SK-N-SH (cell line): ENCODE data around the gene RBM28.

Source experiments
- EP300 ChIP-seq, 2 experiments: IDR thresholded peaks; 2 replicates each; pipeline versions ENCODE4 v1.4.0 to v1.6.1; 2012; ENCODE audit warnings: borderline replicate concordance in 1 of 2, low read depth in 1 of 2, low read length in 1 of 2
- GABPA ChIP-seq: IDR thresholded peaks from 2 replicates; pipeline ENCODE4 v1.4.0; 2012; ENCODE audit warnings: low read depth, mild to moderate bottlenecking
- MXI1 ChIP-seq: IDR thresholded peaks from 2 replicates; pipeline ENCODE4 v1.6.1; 2012; ENCODE audit warnings: mild to moderate bottlenecking, low read depth, low read length, improper control_type of control experiment
- NRF1 ChIP-seq: IDR thresholded peaks from 2 replicates; pipeline ENCODE4 v1.6.1; 2012; ENCODE audit warnings: low read depth, mild to moderate bottlenecking, low read length
- POLR2AphosphoS5 ChIP-seq: IDR thresholded peaks from 2 replicates; pipeline ENCODE4 v1.6.1; 2012; ENCODE audit warnings: low read depth, low read length
- RAD21 ChIP-seq: IDR thresholded peaks from 2 replicates; pipeline ENCODE4 v1.6.1; 2012; ENCODE audit warnings: mild to moderate bottlenecking, low read length
- RFX5 ChIP-seq: IDR thresholded peaks from 2 replicates; pipeline ENCODE4 v1.6.1; 2012; ENCODE audit warnings: mild to moderate bottlenecking, improper control_type of control experiment, low read length
- SMC3 ChIP-seq: IDR thresholded peaks from 2 replicates; pipeline ENCODE4 v1.6.1; 2012; ENCODE audit warnings: low read depth, low read length, improper control_type of control experiment
- TF ChIP-seq, protein P1 (sequence below): fragments of 200-600 bp; sonication (generic); IDR thresholded peaks from 2 replicates; pipeline ENCODE4 v1.6.1; 2017; ENCODE audit warnings: antibody characterized with exemption, mild to moderate bottlenecking, moderate library complexity
- TF ChIP-seq, protein P2 (sequence below): fragments of 150-350 bp; IDR thresholded peaks from 2 replicates; pipeline ENCODE4 v1.6.1; 2016; ENCODE audit warnings: mild to moderate bottlenecking, low read depth, low read length
- TF ChIP-seq, protein P3 (sequence below): IDR thresholded peaks from 2 replicates; pipeline ENCODE4 v1.4.0; 2012; ENCODE audit warnings: low read depth

DNA sequence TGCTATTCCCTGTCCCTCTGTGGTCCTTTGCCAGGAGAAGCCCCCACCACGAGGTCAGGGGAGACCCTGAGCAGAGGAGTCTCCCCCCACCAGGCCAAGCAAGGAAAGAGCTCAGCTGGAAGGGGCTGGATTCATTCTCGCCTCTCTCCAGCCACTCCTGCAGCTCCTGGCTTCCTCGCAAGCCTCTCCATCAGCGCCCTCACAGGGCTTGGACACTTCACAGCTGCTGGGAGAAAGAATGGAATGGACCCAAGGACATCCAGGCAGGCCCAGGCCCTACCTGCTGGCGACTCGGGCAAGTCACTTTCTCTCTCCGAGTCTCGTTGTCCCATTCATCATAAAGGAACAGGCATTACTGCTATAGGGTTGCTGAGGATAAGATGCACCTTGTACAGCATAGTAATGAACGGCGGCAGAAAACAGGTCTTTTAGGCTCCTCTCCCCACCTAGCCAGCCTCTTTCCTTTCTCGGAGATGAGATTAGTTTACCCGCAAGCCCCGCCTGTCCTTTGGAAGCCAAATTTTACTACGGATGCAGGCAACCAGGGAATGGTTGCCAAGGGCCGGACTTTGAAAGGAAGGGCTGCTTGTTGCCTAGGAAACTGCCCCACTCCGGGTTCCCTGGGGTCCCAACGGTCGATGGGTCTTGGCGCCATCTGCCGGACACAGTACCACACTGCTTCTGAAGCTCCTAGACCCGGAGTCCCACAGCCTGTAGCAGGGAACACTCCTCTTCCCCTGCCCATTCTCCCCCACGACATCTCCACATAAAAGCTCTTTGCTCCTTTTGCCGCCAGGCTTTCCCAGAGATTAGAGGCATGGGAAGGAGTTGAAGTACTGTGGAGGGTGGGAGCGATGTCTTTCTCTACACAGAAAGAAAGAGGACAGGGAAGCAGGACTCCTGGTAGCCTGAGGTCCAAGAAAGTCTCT is 43.8 kb upstream of the RBM28 start:
- TF ChIP-seq, protein P1, sequence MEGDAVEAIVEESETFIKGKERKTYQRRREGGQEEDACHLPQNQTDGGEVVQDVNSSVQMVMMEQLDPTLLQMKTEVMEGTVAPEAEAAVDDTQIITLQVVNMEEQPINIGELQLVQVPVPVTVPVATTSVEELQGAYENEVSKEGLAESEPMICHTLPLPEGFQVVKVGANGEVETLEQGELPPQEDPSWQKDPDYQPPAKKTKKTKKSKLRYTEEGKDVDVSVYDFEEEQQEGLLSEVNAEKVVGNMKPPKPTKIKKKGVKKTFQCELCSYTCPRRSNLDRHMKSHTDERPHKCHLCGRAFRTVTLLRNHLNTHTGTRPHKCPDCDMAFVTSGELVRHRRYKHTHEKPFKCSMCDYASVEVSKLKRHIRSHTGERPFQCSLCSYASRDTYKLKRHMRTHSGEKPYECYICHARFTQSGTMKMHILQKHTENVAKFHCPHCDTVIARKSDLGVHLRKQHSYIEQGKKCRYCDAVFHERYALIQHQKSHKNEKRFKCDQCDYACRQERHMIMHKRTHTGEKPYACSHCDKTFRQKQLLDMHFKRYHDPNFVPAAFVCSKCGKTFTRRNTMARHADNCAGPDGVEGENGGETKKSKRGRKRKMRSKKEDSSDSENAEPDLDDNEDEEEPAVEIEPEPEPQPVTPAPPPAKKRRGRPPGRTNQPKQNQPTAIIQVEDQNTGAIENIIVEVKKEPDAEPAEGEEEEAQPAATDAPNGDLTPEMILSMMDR: peak; percentile 98
- TF ChIP-seq GABPA (no peak), NRF1 (peak; percentile 30; the same call in 1 of the 2 replicates), SMC3 (peak; percentile 99), MXI1 (peak; percentile 80), EP300 (IDR thresholded peaks at IDR 0.05; ENCODE audit: borderline replicate concordance in 1 of 2, low read depth in 1 of 2, low read length in 1 of 2) (peak in 1 of 2 experiments; percentile 57; a peak in 2 of 4 replicates), RFX5 (peak; percentile 96), POLR2AphosphoS5 (no peak), RAD21 (peak; percentile 99)
- TF ChIP-seq, protein P2, sequence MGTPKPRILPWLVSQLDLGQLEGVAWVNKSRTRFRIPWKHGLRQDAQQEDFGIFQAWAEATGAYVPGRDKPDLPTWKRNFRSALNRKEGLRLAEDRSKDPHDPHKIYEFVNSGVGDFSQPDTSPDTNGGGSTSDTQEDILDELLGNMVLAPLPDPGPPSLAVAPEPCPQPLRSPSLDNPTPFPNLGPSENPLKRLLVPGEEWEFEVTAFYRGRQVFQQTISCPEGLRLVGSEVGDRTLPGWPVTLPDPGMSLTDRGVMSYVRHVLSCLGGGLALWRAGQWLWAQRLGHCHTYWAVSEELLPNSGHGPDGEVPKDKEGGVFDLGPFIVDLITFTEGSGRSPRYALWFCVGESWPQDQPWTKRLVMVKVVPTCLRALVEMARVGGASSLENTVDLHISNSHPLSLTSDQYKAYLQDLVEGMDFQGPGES: no peak
- TF ChIP-seq, protein P3, sequence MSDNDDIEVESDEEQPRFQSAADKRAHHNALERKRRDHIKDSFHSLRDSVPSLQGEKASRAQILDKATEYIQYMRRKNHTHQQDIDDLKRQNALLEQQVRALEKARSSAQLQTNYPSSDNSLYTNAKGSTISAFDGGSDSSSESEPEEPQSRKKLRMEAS: no peak
